IMR-90 (cell line): ENCODE measurements around the gene TEF. TPM values are rescaled to one million over a fixed set of nuclear protein-coding genes. Genes with fewer than 3 reads are reported as not detected.

Source experiments
- ATAC-seq: fragments of 200-7000 bp; cut with Tn5 transposase; 2 replicates; pipeline ENCODE4 v1.9.1; 2020; ENCODE audit warnings: low read depth, mild to moderate bottlenecking, moderate library complexity
- BruUV-seq: library from RNA; stranded (reverse); fragments of 400-500 nt; replicated peaks from 2 replicates; lab custom pipeline; 2021; lab: Mats Ljungman, UMichigan
- CTCF ChIA-PET: fragments of 300-600 bp; formaldehyde crosslinking; extraction: SDS; loops from one replicate; lab custom pipeline; 2021; ENCODE audit warnings: antibody characterized with exemption; lab: Yijun Ruan, JAX
- POLR2A ChIA-PET: fragments of 300-600 bp; sonication (Branson Sonifier 250); formaldehyde crosslinking; loops from one replicate; lab custom pipeline; 2022; ENCODE audit warnings: antibody characterized with exemption; ENCODE audit not compliant: unreplicated experiment; lab: Charles Lee
- DNase-seq: peaks from one replicate; pipeline ENCODE4 v3.0.0; 2013
- H2AFZ ChIP-seq: replicated peaks from 2 replicates; pipeline ENCODE3; 2013; ENCODE audit warnings: low read length, mild to moderate bottlenecking; ENCODE audit not compliant: poor library complexity
- H2AK5ac ChIP-seq: 2 replicates; pipeline ENCODE4 v1.6.1; 2013; ENCODE audit warnings: low read depth, low read length, inconsistent platforms
- H2AK9ac ChIP-seq: replicated peaks from 2 replicates; pipeline ENCODE3; 2013; ENCODE audit warnings: mild to moderate bottlenecking, low read depth, low read length, moderate library complexity; ENCODE audit not compliant: poor library complexity
- H2BK120ac ChIP-seq: 2 replicates; pipeline ENCODE4 v1.6.1; 2013; ENCODE audit warnings: low read depth, low read length, inconsistent platforms
- H2BK15ac ChIP-seq: 3 replicates; pipeline ENCODE4 v1.6.1; 2013; ENCODE audit warnings: low read depth, low read length, inconsistent platforms
- H2BK20ac ChIP-seq: 2 replicates; pipeline ENCODE4 v1.6.1; 2013; ENCODE audit warnings: low read depth, mild to moderate bottlenecking, inconsistent platforms, low read length, moderate library complexity
- H2BK5ac ChIP-seq: 2 replicates; pipeline ENCODE4 v1.6.1; 2013; ENCODE audit warnings: mild to moderate bottlenecking, low read depth, low read length, inconsistent platforms; ENCODE audit not compliant: poor library complexity, severe bottlenecking
- H3K14ac ChIP-seq: replicated peaks from 2 replicates; pipeline ENCODE4 v1.6.1; 2013; ENCODE audit warnings: low read depth, low read length, inconsistent platforms
- H3K18ac ChIP-seq: 2 replicates; pipeline ENCODE4 v1.6.1; 2013; ENCODE audit warnings: low read depth, low read length, control low read depth
- H3K23ac ChIP-seq: 2 replicates; pipeline ENCODE4 v1.6.1; 2013; ENCODE audit warnings: low read depth, low read length, inconsistent platforms
- H3K27ac ChIP-seq: 2 replicates; pipeline ENCODE4 v1.5.1; 2013; ENCODE audit warnings: mild to moderate bottlenecking, control low read depth, low read length; ENCODE audit not compliant: insufficient read depth
- H3K27me3 ChIP-seq: 2 replicates; pipeline ENCODE4 v1.6.1; 2013; ENCODE audit warnings: low read length; ENCODE audit not compliant: control insufficient read depth, insufficient read depth
- H3K36me3 ChIP-seq: 2 replicates; pipeline ENCODE4 v1.6.1; 2013; ENCODE audit warnings: low read length, mixed read lengths; ENCODE audit not compliant: control insufficient read depth, insufficient read depth
- H3K4ac ChIP-seq: 2 replicates; pipeline ENCODE4 v1.6.1; 2013; ENCODE audit warnings: low read depth, low read length, inconsistent platforms
- H3K4me1 ChIP-seq: 2 replicates; pipeline ENCODE4 v1.6.1; 2013; ENCODE audit warnings: low read length, mixed read lengths; ENCODE audit not compliant: control insufficient read depth, insufficient read depth
- H3K4me2 ChIP-seq: 2 replicates; pipeline ENCODE4 v1.6.1; 2013; ENCODE audit warnings: low read depth, mild to moderate bottlenecking, control low read depth, low read length, moderate library complexity
- H3K4me3 ChIP-seq: 2 replicates; pipeline ENCODE4 v1.5.1; 2013; ENCODE audit warnings: low read depth, mild to moderate bottlenecking, control low read depth, low read length, moderate library complexity; ENCODE audit not compliant: insufficient read depth
- H3K56ac ChIP-seq: 2 replicates; pipeline ENCODE4 v1.6.1; 2013; ENCODE audit warnings: low read length, inconsistent platforms; ENCODE audit not compliant: insufficient read depth; ENCODE audit errors: extremely low read depth
- H3K79me1 ChIP-seq, 2 experiments: 2 replicates each; pipeline ENCODE4 v1.6.1; 2013; ENCODE audit warnings: low read length in 2 of 2, inconsistent platforms in 1 of 2, low read depth in 1 of 2
- H3K9ac ChIP-seq: 2 replicates; pipeline ENCODE4 v1.6.1; 2013; ENCODE audit warnings: low read depth, low read length, control low read depth
- H3K9me1 ChIP-seq: 2 replicates; pipeline ENCODE4 v1.6.1; 2013; ENCODE audit warnings: low read length, inconsistent platforms; ENCODE audit not compliant: insufficient read depth
- H3K9me3 ChIP-seq: 2 replicates; pipeline ENCODE4 v1.6.1; 2013; ENCODE audit warnings: low read length; ENCODE audit not compliant: control insufficient read depth, insufficient read depth
- H4K20me1 ChIP-seq: 2 replicates; pipeline ENCODE4 v1.6.1; 2013; ENCODE audit warnings: low read length, inconsistent platforms; ENCODE audit not compliant: insufficient read depth
- H4K5ac ChIP-seq: 2 replicates; pipeline ENCODE4 v1.6.1; 2013; ENCODE audit warnings: mild to moderate bottlenecking, low read depth, low read length, control low read depth
- H4K8ac ChIP-seq, 2 experiments: 2 replicates each; pipeline ENCODE4 v1.6.1; 2013; ENCODE audit warnings: low read depth in 2 of 2, low read length in 2 of 2, control low read depth in 1 of 2, inconsistent platforms in 1 of 2
- H4K91ac ChIP-seq: 2 replicates; pipeline ENCODE4 v1.6.1; 2013; ENCODE audit warnings: low read depth, low read length, inconsistent platforms; ENCODE audit not compliant: insufficient read depth
- BHLHE40 ChIP-seq: fragments of 150-350 bp; IDR thresholded peaks from 2 replicates; pipeline ENCODE4 v1.6.1; 2016; ENCODE audit warnings: mild to moderate bottlenecking, low read depth, low read length
- RCOR1 ChIP-seq: IDR thresholded peaks from 2 replicates; pipeline ENCODE4 v1.6.1; 2012; ENCODE audit warnings: mild to moderate bottlenecking, low read length, improper control_type of control experiment; ENCODE audit not compliant: insufficient replicate concordance
- USF2 ChIP-seq: fragments of 150-350 bp; IDR thresholded peaks from 2 replicates; pipeline ENCODE4 v1.6.1; 2017; ENCODE audit warnings: mild to moderate bottlenecking, antibody characterized with exemption, low read length, low read depth
- WGBS, 2 experiments: methylation state at CpG; one replicate each; pipeline versions ENCODE4 v1.1.5 to v1.1.7; 2013; ENCODE audit warnings: missing lambda C conversion rate in 2 of 2; ENCODE audit not compliant: insufficient read length in 1 of 2; ENCODE audit errors: extremely low coverage in 2 of 2; 5-methylcytosine and 5-hydroxymethylcytosine counted together
- dilution Hi-C: fragments of 300-500 bp; cut with HindIII; formaldehyde crosslinking; loops from one replicate; pipeline ENCODE4 v1.14.3; 2018; ENCODE audit warnings: low sequenced_read_pairs; ENCODE audit not compliant: unreplicated experiment
- in situ Hi-C: fragments of 300-500 bp; cut with MboI; formaldehyde crosslinking; loops from 3 replicates; pipeline ENCODE4 v1.14.3; 2019; ENCODE audit warnings: low sequenced_read_pairs, inconsistent platforms, mixed read lengths
- intact Hi-C: fragments of 100-400 bp; cut with micrococcal nuclease; formaldehyde crosslinking; loops from 2 replicates; pipeline ENCODE4 v1.10.0; 2022
- polyA plus RNA-seq, 3 experiments: library from polyadenylated mRNA; depleted of rRNA; stranded (reverse); fragments of >200 nt; gene quantifications; 2 replicates each; pipeline ENCODE4 v1.2.3, GENCODE V29; 2012; ENCODE audit warnings: low replicate concordance in 1 of 3
- total RNA-seq: library from RNA; depleted of rRNA; stranded (reverse); fragments of >200 nt; gene quantifications from 2 replicates; pipeline ENCODE4 v1.2.3, GENCODE V29; 2012

TEF gene
- total and polyA plus RNA-seq, 2 of the 4 experiments (the other 2 are of a cell fraction): 5.6 to 11.6 TPM

GRCh38 chr22:41394012-41394356, 12.2 kb downstream of the TEF start:
- no peak overlapping the region for H2BK20ac ChIP-seq
- no peak overlapping the region for H2BK120ac ChIP-seq
- no peaks in the 10 kb centered on the region; the same call in 1 of the 2 replicates for H4K20me1 ChIP-seq
- DNase-seq (no peak), ATAC-seq (no peak)
- no peak overlapping the region for H3K27ac ChIP-seq
- BruUV-seq: no TSS peak
- H2AK5ac ChIP-seq: no peak overlapping the region
- dilution Hi-C loops: no loop called here
- no peak overlapping the region for H3K4ac ChIP-seq
- no peaks in the 10 kb centered on the region for H3K27me3 ChIP-seq
- H3K9me3 ChIP-seq: no peaks in the 10 kb centered on the region
- H3K4me3 ChIP-seq: no peak overlapping the region
- no peak for TF ChIP-seq RCOR1
- no peak for TF ChIP-seq BHLHE40
- no peak for TF ChIP-seq USF2
- H3K18ac ChIP-seq: no peak overlapping the region
- H3K79me1 ChIP-seq: no peaks in the 10 kb centered on the region
- H2AK9ac ChIP-seq: peak overlapping the region; percentile 8
- no peak overlapping the region for H2AFZ ChIP-seq
- H4K8ac ChIP-seq: no peak overlapping the region
- H4K5ac ChIP-seq: no peak overlapping the region
- no peak overlapping the region for H3K9ac ChIP-seq
- H3K36me3 ChIP-seq: peaks cover 49% of the 10 kb centered on the region
- H4K91ac ChIP-seq: no peak overlapping the region
- intact Hi-C loops: no loop called here
- 98% methylated on average over 7 of the region's 11 CpGs; no CpG with 5 or more reads in 1 of the 2 experiments for WGBS, 2 experiments
- ChIA-PET POLR2A (no interaction called here), CTCF (no interaction called here)
- H2BK15ac ChIP-seq: no peak overlapping the region
- H3K56ac ChIP-seq: no peak overlapping the region
- H3K9me1 ChIP-seq: no peaks in the 10 kb centered on the region
- no peaks in the 10 kb centered on the region for H3K4me1 ChIP-seq
- no peak overlapping the region for H2BK5ac ChIP-seq
- H3K4me2 ChIP-seq: no peak overlapping the region
- in situ Hi-C loops: no loop called here
- no peak overlapping the region for H3K14ac ChIP-seq
- no peak overlapping the region for H3K23ac ChIP-seq
